ENCODE measurements around the gene LARP4B.
"Not testable (repeated sequence)": the region's sequence is repeated elsewhere in the genome, so short reads cannot be mapped to it uniquely, and the experiment has no call there.

Gene LARP4B

GRCh38 chr10:776772-777171 is 154.7 kb downstream of the LARP4B start:
- Histone ChIP-seq H3K4me1 (ENCODE audit: control insufficient read depth, insufficient read depth, low read length, poor library complexity, severe bottlenecking) (no peaks in the 10 kb centered on the region), H3K36me3 (ENCODE audit: control insufficient read depth, insufficient read depth, low read length) (no peaks in the 10 kb centered on the region), H3K27me3 (replicated peaks; ENCODE audit: control insufficient read depth, insufficient read depth, low read length, poor library complexity, severe bottlenecking) (no peaks in the 10 kb centered on the region), H3K4me3 (ENCODE audit: insufficient read depth, low read depth, low read length, poor library complexity, severe bottlenecking) (no peak overlapping the region), H3K9me3 (ENCODE audit: control insufficient read depth, low read length) (no peaks in the 10 kb centered on the region), H3K27ac (ENCODE audit: insufficient read depth, low read length, poor library complexity, severe bottlenecking) (no peak overlapping the region)
- DNase-seq: no peak

DNA sequence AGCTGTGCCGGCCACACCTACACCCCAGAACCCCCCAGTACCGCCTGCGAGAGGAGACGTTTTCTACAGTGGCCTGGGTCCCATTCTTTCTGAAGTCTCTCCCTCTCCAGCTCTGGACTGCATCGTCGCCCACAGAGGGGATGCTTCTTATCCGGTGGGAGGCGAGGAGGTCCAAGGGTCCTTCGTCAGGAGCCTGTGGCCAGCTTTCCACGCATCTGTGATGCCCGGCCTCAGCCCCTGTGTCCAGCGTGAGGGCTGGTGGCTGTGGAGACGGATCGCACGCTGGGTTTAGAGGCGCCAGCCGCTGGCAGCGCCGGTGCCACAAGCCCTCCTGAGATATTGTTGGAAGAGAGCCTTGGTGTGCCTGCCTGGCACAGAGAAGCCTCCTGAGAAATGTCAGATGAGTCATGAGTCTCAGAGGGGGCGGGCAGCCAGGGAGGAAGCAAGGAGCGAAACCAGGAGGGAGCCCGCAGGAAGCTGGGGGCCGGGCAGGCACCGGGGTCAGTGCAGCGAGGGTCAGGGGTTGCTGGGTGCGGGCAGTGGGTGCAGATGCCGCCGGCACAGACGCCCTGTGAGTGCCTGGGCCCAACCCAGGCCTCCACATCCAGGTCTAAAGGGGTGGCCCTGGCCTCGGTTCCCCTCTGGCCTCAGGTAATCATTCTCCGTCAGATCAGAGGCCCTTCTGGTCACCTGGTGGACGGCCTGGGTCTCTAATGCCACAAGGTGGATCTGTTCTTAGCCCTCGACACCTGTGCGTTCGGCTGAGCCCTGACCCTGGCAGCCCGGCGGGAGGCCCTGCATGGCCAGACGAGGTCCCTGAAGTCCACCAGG is 156.0 kb downstream of the LARP4B start:
- Histone ChIP-seq H3K36me3 (ENCODE audit: control insufficient read depth, insufficient read depth, low read length) (no peaks in the 10 kb centered on the region), H3K4me3 (ENCODE audit: insufficient read depth, low read depth, low read length, poor library complexity, severe bottlenecking) (no peak overlapping the region), H3K27ac (ENCODE audit: insufficient read depth, low read length, poor library complexity, severe bottlenecking) (no peak overlapping the region), H3K27me3 (replicated peaks; ENCODE audit: control insufficient read depth, insufficient read depth, low read length, poor library complexity, severe bottlenecking) (no peaks in the 10 kb centered on the region), H3K4me1 (ENCODE audit: control insufficient read depth, insufficient read depth, low read length, poor library complexity, severe bottlenecking) (no peaks in the 10 kb centered on the region), H3K9me3 (ENCODE audit: control insufficient read depth, low read length) (no peaks in the 10 kb centered on the region)
- no peak for DNase-seq

DNA sequence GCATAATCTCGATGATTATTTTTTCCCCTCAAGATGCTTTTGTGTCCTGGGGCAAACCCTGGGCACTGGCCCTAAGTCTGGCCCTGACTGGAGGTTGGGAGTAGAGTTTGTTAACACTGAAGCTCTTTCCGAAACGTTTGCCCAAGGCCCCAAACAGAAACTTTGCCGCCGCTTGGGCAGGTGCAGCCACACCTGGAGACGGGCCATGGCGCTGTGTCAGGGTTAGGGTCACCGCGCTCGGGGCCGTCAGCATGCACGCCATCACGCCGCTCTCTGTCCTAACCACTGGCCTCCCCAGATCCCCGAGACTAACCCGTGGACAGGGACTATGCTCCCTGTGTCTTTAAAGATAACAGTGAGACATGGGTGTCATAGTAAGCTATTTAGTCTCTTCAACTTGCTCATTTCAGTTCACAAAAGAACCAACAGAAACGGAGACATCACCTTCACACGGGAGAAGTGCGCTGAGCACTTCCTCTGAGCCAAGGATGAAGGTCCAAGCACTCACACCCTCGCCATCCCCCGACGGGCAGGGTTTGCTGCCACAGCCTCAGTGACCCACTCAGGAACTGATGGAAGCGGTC is 156.8 kb downstream of the LARP4B start:
- Histone ChIP-seq H3K4me3 (ENCODE audit: insufficient read depth, low read depth, low read length, poor library complexity, severe bottlenecking) (no peak overlapping the region), H3K4me1 (ENCODE audit: control insufficient read depth, insufficient read depth, low read length, poor library complexity, severe bottlenecking) (no peaks in the 10 kb centered on the region), H3K27ac (ENCODE audit: insufficient read depth, low read length, poor library complexity, severe bottlenecking) (no peak overlapping the region), H3K36me3 (ENCODE audit: control insufficient read depth, insufficient read depth, low read length) (no peaks in the 10 kb centered on the region), H3K9me3 (ENCODE audit: control insufficient read depth, low read length) (no peaks in the 10 kb centered on the region), H3K27me3 (replicated peaks; ENCODE audit: control insufficient read depth, insufficient read depth, low read length, poor library complexity, severe bottlenecking) (no peaks in the 10 kb centered on the region)
- no peak for DNase-seq

DNA sequence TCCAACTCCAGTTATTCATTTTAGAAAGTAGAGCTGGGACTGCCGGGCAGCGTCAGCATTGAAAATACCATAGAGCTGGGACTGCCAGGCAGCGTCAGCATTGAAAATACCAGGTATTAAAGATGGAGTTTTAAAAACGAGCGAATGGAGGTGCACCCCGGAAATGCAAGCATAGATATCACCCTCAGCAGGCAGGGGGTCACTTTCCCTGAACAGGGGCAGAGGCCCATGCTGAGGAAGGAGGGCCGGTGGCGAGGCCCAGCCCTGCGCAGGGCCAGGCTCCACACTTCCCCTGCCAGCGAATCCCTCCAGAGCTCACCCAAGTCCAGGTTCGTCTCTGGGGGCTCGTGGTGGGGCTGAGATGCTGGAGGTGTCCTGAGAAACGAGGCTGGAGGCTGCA is 157.3 kb downstream of the LARP4B start:
- Histone ChIP-seq H3K4me1 (ENCODE audit: control insufficient read depth, insufficient read depth, low read length, poor library complexity, severe bottlenecking) (no peaks in the 10 kb centered on the region), H3K27me3 (replicated peaks; ENCODE audit: control insufficient read depth, insufficient read depth, low read length, poor library complexity, severe bottlenecking) (no peaks in the 10 kb centered on the region), H3K4me3 (ENCODE audit: insufficient read depth, low read depth, low read length, poor library complexity, severe bottlenecking) (no peak overlapping the region), H3K36me3 (ENCODE audit: control insufficient read depth, insufficient read depth, low read length) (no peaks in the 10 kb centered on the region), H3K9me3 (ENCODE audit: control insufficient read depth, low read length) (no peaks in the 10 kb centered on the region), H3K27ac (ENCODE audit: insufficient read depth, low read length, poor library complexity, severe bottlenecking) (no peak overlapping the region)
- no peak for DNase-seq

DNA sequence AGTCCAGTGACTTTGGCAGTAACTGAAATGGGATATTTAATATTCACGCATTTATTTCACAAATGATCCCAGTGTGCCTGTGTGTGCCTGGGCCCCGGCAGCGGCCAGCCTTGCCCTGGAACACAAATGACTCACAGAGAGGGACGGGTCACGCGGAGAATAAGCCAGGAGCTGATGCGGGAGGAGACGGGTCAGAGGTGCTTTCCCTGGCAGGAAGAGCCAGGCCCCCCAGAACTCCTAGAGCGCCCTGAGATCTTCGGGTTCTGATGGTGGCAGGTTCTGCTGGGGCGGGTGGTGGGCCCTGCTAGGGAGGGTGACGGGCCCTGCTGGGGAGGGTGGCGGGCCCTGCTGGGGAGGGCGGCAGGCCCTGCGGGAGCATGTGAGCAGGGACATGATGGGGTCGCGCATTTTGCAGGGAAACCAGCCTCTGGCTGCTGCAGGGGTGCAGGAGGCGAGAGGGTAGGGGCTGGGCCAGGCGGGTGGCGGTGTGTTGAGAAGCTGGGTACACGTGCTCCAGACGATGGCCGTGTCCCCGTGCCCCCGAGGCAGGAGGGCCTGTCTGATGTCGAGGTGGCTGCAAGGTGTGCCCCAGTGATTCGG is 157.8 kb downstream of the LARP4B start:
- Histone ChIP-seq H3K4me1 (ENCODE audit: control insufficient read depth, insufficient read depth, low read length, poor library complexity, severe bottlenecking) (no peaks in the 10 kb centered on the region), H3K27me3 (replicated peaks; ENCODE audit: control insufficient read depth, insufficient read depth, low read length, poor library complexity, severe bottlenecking) (no peaks in the 10 kb centered on the region), H3K9me3 (ENCODE audit: control insufficient read depth, low read length) (no peaks in the 10 kb centered on the region), H3K36me3 (ENCODE audit: control insufficient read depth, insufficient read depth, low read length) (no peaks in the 10 kb centered on the region), H3K4me3 (ENCODE audit: insufficient read depth, low read depth, low read length, poor library complexity, severe bottlenecking) (no peak overlapping the region), H3K27ac (ENCODE audit: insufficient read depth, low read length, poor library complexity, severe bottlenecking) (no peak overlapping the region)
- DNase-seq: no peak

- no peaks in the 10 kb centered on the region for H3K36me3 ChIP-seq (ENCODE audit: control insufficient read depth, insufficient read depth, low read length)
- no peaks in the 10 kb centered on the region for H3K9me3 ChIP-seq (ENCODE audit: control insufficient read depth, low read length)
- no peaks in the 10 kb centered on the region for H3K27me3 ChIP-seq (replicated peaks; ENCODE audit: control insufficient read depth, insufficient read depth, low read length, poor library complexity, severe bottlenecking)
- no peaks in the 10 kb centered on the region for H3K4me1 ChIP-seq (ENCODE audit: control insufficient read depth, insufficient read depth, low read length, poor library complexity, severe bottlenecking)
- no peak overlapping the region for H3K4me3 ChIP-seq (ENCODE audit: insufficient read depth, low read depth, low read length, poor library complexity, severe bottlenecking)
- no peak for DNase-seq
- H3K27ac ChIP-seq (ENCODE audit: insufficient read depth, low read length, poor library complexity, severe bottlenecking): no peak overlapping the region
These were observed 159.3 kb downstream of the LARP4B start for GRCh38 chr10:772227-772637.

GRCh38 chr10:771647-772046 is 159.9 kb downstream of the LARP4B start:
- Histone ChIP-seq H3K4me1 (ENCODE audit: control insufficient read depth, insufficient read depth, low read length, poor library complexity, severe bottlenecking) (no peaks in the 10 kb centered on the region), H3K27me3 (replicated peaks; ENCODE audit: control insufficient read depth, insufficient read depth, low read length, poor library complexity, severe bottlenecking) (no peaks in the 10 kb centered on the region), H3K4me3 (ENCODE audit: insufficient read depth, low read depth, low read length, poor library complexity, severe bottlenecking) (no peak overlapping the region), H3K9me3 (ENCODE audit: control insufficient read depth, low read length) (no peaks in the 10 kb centered on the region), H3K27ac (ENCODE audit: insufficient read depth, low read length, poor library complexity, severe bottlenecking) (no peak overlapping the region), H3K36me3 (ENCODE audit: control insufficient read depth, insufficient read depth, low read length) (no peaks in the 10 kb centered on the region)
- no peak for DNase-seq

GRCh38 chr10:770975-771374 is 160.5 kb downstream of the LARP4B start:
- Histone ChIP-seq H3K4me3 (ENCODE audit: insufficient read depth, low read depth, low read length, poor library complexity, severe bottlenecking) (no peak overlapping the region), H3K27me3 (replicated peaks; ENCODE audit: control insufficient read depth, insufficient read depth, low read length, poor library complexity, severe bottlenecking) (no peaks in the 10 kb centered on the region), H3K9me3 (ENCODE audit: control insufficient read depth, low read length) (no peaks in the 10 kb centered on the region), H3K4me1 (ENCODE audit: control insufficient read depth, insufficient read depth, low read length, poor library complexity, severe bottlenecking) (no peaks in the 10 kb centered on the region), H3K27ac (ENCODE audit: insufficient read depth, low read length, poor library complexity, severe bottlenecking) (no peak overlapping the region), H3K36me3 (ENCODE audit: control insufficient read depth, insufficient read depth, low read length) (no peaks in the 10 kb centered on the region)
- no peak for DNase-seq

GRCh38 chr10:770048-770712 is 161.3 kb downstream of the LARP4B start:
- not testable (repeated sequence) for H3K27me3 ChIP-seq (replicated peaks; ENCODE audit: control insufficient read depth, insufficient read depth, low read length, poor library complexity, severe bottlenecking); H3K4me3 ChIP-seq (ENCODE audit: insufficient read depth, low read depth, low read length, poor library complexity, severe bottlenecking); H3K4me1 ChIP-seq (ENCODE audit: control insufficient read depth, insufficient read depth, low read length, poor library complexity, severe bottlenecking); H3K9me3 ChIP-seq (ENCODE audit: control insufficient read depth, low read length); H3K27ac ChIP-seq (ENCODE audit: insufficient read depth, low read length, poor library complexity, severe bottlenecking); H3K36me3 ChIP-seq (ENCODE audit: control insufficient read depth, insufficient read depth, low read length); DNase-seq

DNA sequence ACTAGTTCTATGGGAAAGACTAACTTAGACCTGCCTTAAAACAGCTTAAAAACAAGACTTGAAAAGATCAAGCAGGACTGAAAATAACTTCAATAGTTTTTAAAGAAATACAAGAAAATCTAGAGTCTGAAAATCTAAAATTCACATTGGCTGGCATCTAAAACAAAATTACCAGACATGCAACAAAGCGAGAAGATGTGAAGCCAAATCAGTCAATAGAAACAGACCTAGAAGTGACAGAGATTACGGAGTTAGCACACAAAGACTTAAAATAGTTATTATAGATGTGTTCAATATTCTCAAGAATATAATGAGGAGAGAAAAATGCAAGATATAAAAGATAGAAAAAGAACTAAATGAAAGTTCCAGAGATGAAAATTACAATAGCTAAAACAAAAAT is 163.7 kb downstream of the LARP4B start:
- H3K4me1 ChIP-seq (ENCODE audit: control insufficient read depth, insufficient read depth, low read length, poor library complexity, severe bottlenecking): no peaks in the 10 kb centered on the region

More for the DNA sequence above, 163.7 kb downstream of the LARP4B start:
- no peaks in the 10 kb centered on the region for H3K9me3 ChIP-seq (ENCODE audit: control insufficient read depth, low read length)
- no peaks in the 10 kb centered on the region for H3K27me3 ChIP-seq (replicated peaks; ENCODE audit: control insufficient read depth, insufficient read depth, low read length, poor library complexity, severe bottlenecking)
- no peak overlapping the region for H3K27ac ChIP-seq (ENCODE audit: insufficient read depth, low read length, poor library complexity, severe bottlenecking)
- DNase-seq: no peak
- no peak overlapping the region for H3K4me3 ChIP-seq (ENCODE audit: insufficient read depth, low read depth, low read length, poor library complexity, severe bottlenecking)
- no peaks in the 10 kb centered on the region for H3K36me3 ChIP-seq (ENCODE audit: control insufficient read depth, insufficient read depth, low read length)
